Vagina (tissue), 2 donors: ENCODE data around the gene ROCK2. TPM values are rescaled to one million over a fixed set of nuclear protein-coding genes. Genes with fewer than 3 reads are reported as not detected.

Experiments used
- DNase-seq, 2 donors: peaks; one replicate each; pipeline ENCODE4 v3.0.0-alpha.2; 2017; ENCODE audit errors: extremely low spot score in 2 of 2
- H3K27ac ChIP-seq: fragments of 200-600 bp; sonication (generic); one replicate; pipeline ENCODE4 v1.5.1; 2019
- H3K27me3 ChIP-seq: fragments of 200-600 bp; sonication (generic); one replicate; pipeline ENCODE4 v1.5.1; 2019
- H3K36me3 ChIP-seq, 2 donors: fragments of 200-600 bp; sonication (generic); one replicate each; pipeline ENCODE4 v1.5.1; 2017 to 2019
- H3K4me1 ChIP-seq: fragments of 200-600 bp; sonication (generic); one replicate; pipeline ENCODE4 v1.5.1; 2019
- H3K4me3 ChIP-seq, 2 donors: fragments of 200-600 bp; sonication (generic); 1 replicate in 1 of 2; 2 replicates in 1 of 2; pipeline ENCODE4 v1.5.1; 2016 to 2019
- H3K9me3 ChIP-seq: fragments of 200-600 bp; sonication (generic); one replicate; pipeline ENCODE4 v1.5.1; 2019
- POLR2A ChIP-seq, 2 donors: fragments of 450-650 bp; IDR thresholded peaks; one replicate each; pipeline ENCODE4 v1.6.1; 2017; ENCODE audit warnings: antibody characterized with exemption in 2 of 2, mild to moderate bottlenecking in 2 of 2, moderate library complexity in 2 of 2
- POLR2AphosphoS5 ChIP-seq, 2 donors: sonication (generic); formaldehyde crosslinking; IDR thresholded peaks; one replicate each; pipeline ENCODE4 v1.9.0; 2017; ENCODE audit warnings: antibody characterized with exemption in 2 of 2, mild to moderate bottlenecking in 2 of 2, low read depth in 1 of 2; ENCODE audit not compliant: insufficient read depth in 1 of 2
- intact Hi-C: fragments of 100-400 bp; cut with DNase I; formaldehyde crosslinking; loops from one replicate; pipeline ENCODE4 v1.15.1; 2023
- total RNA-seq: library from RNA; depleted of rRNA; stranded (reverse); fragments of >200 nt; gene quantifications from one replicate; pipeline ENCODE4 v1.2.3, GENCODE V29; 2016
- TF ChIP-seq, protein P1 (sequence below), 3 experiments: fragments of 450-650 bp in 2 of 3; fragments of 200-600 bp in 1 of 3; sonication (generic) in 1 of 3; IDR thresholded peaks; one replicate each; pipeline ENCODE4 v1.5.1; 2017 to 2019; ENCODE audit warnings: antibody characterized with exemption in 3 of 3, mild to moderate bottlenecking in 2 of 3, moderate library complexity in 2 of 3

Gene ROCK2
- total RNA-seq, 1 donor from 2014 or later, result 49.4 TPM

DNA sequence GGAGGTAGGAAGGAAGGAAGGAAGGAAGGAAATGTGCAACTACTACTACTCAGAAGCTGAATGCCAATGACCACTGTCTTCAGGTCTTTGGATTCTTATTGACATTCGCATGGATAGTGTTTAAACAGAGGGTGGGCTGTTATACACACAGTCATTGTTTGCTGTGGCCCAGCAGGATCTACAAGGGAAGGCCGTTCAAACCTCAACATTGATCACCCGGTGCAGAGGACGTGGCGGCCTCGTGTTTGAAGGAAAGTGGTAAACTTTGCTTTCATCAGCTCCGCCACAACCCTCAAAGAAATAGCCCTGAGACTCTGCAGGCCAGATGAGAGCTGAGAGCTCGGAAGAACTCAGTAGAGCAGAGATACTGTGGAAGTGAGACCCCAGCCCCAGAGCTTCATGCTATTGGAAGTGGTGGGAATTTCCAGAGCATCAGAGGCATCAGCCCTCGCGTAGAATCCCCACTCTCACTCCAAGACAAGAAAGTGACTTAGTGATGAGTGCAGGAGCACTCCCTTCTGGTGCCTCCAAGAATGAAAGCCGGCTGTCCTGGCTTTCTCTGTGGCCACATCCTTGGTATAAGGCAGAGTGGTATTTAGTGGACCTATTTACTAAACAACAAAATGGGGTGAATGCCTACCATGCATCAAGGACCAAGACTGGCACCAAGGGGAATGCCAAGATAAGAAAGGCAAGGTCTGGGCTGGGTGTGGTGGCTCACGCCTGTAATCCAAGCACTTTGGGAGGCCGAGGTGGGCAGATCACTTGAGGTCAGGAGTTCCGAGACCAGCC is 10.1 kb upstream of the ROCK2 start:
- intact Hi-C loops, result no loop called here
- TF ChIP-seq POLR2AphosphoS5 (IDR thresholded peaks at IDR 0.05; ENCODE audit: insufficient read depth in 1 of 2, low read depth in 1 of 2), result no peak
- TF ChIP-seq POLR2A (IDR thresholded peaks at IDR 0.05), result no peak
- TF ChIP-seq, protein P1, sequence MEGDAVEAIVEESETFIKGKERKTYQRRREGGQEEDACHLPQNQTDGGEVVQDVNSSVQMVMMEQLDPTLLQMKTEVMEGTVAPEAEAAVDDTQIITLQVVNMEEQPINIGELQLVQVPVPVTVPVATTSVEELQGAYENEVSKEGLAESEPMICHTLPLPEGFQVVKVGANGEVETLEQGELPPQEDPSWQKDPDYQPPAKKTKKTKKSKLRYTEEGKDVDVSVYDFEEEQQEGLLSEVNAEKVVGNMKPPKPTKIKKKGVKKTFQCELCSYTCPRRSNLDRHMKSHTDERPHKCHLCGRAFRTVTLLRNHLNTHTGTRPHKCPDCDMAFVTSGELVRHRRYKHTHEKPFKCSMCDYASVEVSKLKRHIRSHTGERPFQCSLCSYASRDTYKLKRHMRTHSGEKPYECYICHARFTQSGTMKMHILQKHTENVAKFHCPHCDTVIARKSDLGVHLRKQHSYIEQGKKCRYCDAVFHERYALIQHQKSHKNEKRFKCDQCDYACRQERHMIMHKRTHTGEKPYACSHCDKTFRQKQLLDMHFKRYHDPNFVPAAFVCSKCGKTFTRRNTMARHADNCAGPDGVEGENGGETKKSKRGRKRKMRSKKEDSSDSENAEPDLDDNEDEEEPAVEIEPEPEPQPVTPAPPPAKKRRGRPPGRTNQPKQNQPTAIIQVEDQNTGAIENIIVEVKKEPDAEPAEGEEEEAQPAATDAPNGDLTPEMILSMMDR (IDR thresholded peaks at IDR 0.05), result no peak

DNA sequence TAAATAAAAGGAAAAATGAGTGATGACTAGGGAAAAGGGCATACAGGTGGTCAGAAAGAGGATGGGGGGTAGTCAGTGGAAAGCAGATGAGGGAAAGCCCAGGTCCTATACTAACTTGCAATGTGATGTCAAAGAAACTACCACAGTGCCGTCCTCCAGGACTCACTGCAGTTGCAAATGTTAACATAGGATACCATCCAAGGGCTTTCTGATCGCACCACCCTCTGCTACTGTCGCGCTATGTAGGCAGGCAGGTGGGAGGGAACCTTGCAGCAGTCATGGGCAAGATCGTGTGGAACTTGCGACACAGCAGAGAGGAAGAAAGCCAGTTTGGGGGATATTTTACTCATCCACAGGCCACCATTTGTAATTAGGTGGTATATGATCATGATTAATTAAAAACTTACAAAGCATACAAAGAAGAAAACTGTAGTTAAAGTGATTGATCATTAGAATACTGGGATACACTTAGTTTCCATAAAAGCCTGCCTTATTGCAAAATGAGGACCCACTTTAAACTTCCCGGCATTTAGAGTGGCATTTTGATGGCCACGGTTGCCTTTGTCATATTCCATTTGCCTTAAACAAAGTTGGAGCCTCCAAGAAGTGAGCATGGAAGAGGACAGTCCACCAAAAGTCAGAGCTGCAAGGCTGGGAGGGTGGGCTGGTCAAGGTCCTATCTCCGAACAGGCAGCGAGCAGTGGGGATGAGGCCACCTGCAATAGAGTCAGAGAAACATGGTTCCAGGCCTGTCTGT is 8.5 kb upstream of the ROCK2 start:
- no peaks in the 10 kb centered on the region for H3K36me3 ChIP-seq
- no peaks in the 10 kb centered on the region for H3K9me3 ChIP-seq
- no peak overlapping the region for H3K4me3 ChIP-seq
- DNase-seq, result no peak
- no peak overlapping the region for H3K27ac ChIP-seq
- no peaks in the 10 kb centered on the region for H3K27me3 ChIP-seq
- H3K4me1 ChIP-seq, result peaks cover 5% of the 10 kb centered on the region
- intact Hi-C loops, result no loop called here
- no peak for TF ChIP-seq POLR2A (IDR thresholded peaks at IDR 0.05)
- no peak for TF ChIP-seq POLR2AphosphoS5 (IDR thresholded peaks at IDR 0.05; ENCODE audit: insufficient read depth in 1 of 2, low read depth in 1 of 2)
- TF ChIP-seq, protein P1 (IDR thresholded peaks at IDR 0.05), result no peak

More for the DNA sequence above, 10.1 kb upstream of the ROCK2 start:
- H3K27ac ChIP-seq, result no peak overlapping the region
- no peaks in the 10 kb centered on the region for H3K9me3 ChIP-seq
- DNase-seq, result no peak
- H3K4me3 ChIP-seq, result no peak overlapping the region
- H3K4me1 ChIP-seq, result peaks cover 5% of the 10 kb centered on the region
- no peaks in the 10 kb centered on the region for H3K27me3 ChIP-seq
- no peaks in the 10 kb centered on the region for H3K36me3 ChIP-seq

DNA sequence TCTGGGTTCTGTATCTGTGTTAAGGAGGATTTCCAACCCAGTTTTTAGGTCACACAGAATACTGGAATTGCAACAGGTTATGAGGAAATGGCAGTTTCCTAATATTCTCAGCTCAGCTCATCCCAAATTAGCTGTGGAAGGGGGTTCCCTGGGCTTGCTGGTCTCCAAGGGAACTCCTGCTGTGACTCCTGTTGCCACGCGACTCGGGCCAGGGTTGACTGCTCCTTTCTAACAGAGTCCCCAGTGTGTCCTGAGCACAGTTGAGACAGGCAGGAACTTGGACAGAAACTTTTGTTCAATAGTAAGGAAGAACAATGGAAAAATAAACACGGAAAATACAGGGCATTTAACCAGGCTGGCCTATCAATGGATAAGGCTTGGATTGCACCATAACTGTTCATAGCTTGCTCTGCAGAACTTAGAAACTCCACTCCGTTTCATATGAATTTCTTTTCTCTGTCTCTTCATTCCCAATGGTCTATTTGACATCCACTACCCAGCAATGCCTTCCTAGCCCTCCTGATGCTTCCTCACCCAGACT is 3.8 kb upstream of the ROCK2 start:
- H3K9me3 ChIP-seq, result no peaks in the 10 kb centered on the region
- intact Hi-C loops, result no loop called here
- H3K4me3 ChIP-seq, result no peak overlapping the region
- no peak for TF ChIP-seq POLR2A (IDR thresholded peaks at IDR 0.05)
- TF ChIP-seq POLR2AphosphoS5 (IDR thresholded peaks at IDR 0.05; ENCODE audit: insufficient read depth in 1 of 2, low read depth in 1 of 2), result no peak
- TF ChIP-seq, protein P1 (IDR thresholded peaks at IDR 0.05), result no peak
- H3K36me3 ChIP-seq, result no peaks in the 10 kb centered on the region
- H3K27me3 ChIP-seq, result no peaks in the 10 kb centered on the region
- H3K27ac ChIP-seq, result no peak overlapping the region
- no peak for DNase-seq
- peaks cover 10% of the 10 kb centered on the region for H3K4me1 ChIP-seq

DNA sequence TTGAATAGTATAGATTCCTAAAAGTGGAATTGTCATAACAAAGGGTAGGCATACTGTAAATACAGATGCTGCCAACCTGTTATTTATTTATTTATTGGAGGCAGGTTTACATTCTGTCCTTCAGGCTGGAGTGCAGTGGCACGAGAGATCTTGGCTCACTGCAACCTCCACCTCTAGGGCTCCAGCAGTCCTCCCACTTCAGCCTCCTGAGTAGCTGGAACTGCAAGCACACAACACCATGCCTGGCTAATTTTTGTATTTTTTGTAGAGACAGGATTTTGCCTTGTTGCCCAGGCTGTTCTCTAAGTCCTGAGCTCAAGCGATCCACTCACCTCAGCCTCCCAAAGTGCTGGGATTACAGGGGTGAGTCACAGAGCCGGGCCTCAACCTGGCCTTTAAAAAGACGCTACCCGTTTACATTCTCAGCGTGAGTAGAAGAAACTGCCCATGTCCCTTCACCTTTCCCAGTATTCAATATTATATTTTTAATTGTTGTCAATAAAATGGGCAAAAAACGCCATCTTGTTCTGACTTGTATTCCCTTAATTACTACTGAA is 3.0 kb upstream of the ROCK2 start:
- no peaks in the 10 kb centered on the region for H3K36me3 ChIP-seq
- intact Hi-C loops, result no loop called here
- no peaks in the 10 kb centered on the region for H3K27me3 ChIP-seq
- no peak overlapping the region for H3K27ac ChIP-seq
- no peak for DNase-seq
- H3K4me3 ChIP-seq, result no peak overlapping the region
- H3K9me3 ChIP-seq, result no peaks in the 10 kb centered on the region
- H3K4me1 ChIP-seq, result peaks cover 15% of the 10 kb centered on the region
- TF ChIP-seq, protein P1 (IDR thresholded peaks at IDR 0.05), result no peak
